ENCODE measurements around the gene RXRG.

The RXRG gene

DNA sequence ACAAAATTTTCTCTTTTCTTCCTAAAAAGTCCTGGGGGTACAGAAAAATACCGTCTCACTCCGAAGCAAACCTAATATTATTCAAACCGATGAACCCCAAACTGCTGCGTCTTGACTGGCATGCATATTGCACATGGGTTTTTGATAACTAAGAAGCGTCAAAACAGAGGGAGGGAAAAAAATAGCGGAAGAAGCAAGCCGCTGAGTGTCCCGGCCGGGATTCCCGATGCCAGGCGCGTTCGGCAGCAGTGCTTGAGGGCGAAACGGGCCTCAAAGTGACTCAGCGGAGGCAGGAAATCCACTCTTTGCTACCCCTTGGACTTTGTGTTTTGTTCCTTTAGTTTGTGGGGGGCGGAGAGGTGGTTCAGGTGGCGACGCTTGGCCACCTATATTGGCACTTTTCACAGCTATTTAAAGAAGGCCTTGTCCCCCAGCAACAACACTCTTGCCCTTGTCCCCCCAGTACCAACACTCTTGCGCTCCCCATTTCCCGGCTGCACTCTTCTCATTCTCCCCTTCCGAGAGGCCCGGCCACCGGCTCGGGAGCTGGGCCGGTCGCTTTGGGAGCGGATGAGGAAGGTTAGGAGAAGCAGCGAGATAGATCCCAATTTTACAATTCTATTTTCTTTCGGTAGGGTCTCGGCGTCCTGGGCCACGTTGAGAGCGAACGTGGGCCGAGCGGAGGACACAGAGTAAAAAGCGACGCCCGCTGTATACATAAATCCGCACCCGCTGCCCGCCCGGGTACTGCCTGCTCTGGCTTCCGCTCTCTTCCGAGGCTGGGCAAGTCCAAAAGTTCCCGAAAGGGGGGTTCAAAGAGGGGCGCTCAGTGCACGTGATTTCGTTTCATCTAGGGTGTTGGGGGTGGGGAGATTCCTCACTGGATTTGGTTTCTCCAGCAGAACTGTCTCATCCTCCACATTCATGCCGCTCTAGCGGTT lies 90.9 kb downstream of the RXRG start:
- no peaks in the 10 kb centered on the region for H3K36me3 ChIP-seq (ENCODE audit: control insufficient read depth in 1 of 2, insufficient read depth in 2 of 2, low read depth in 1 of 2, low read length in 2 of 2)
- H2BK15ac ChIP-seq (ENCODE audit: low read depth, poor library complexity, severe bottlenecking), result no peak overlapping the region
- H3K27me3 ChIP-seq (ENCODE audit: control insufficient read depth in 1 of 2, insufficient read depth in 1 of 2, low read length in 2 of 2), result peaks cover 48 to 84% of the 10 kb centered on the region in 2 experiments
- H3K9ac ChIP-seq (ENCODE audit: low read length), result no peak overlapping the region
- no peaks in the 10 kb centered on the region for H3K9me3 ChIP-seq (ENCODE audit: control insufficient read depth, low read length)
- H3K4me3 ChIP-seq (ENCODE audit: insufficient read depth in 1 of 2, low read depth in 1 of 2, low read length in 2 of 2), result no peak overlapping the region
- no peak overlapping the region for H2AFZ ChIP-seq (ENCODE audit: low read depth, low read length)
- no peak overlapping the region for H2AK5ac ChIP-seq (ENCODE audit: low read length, severe bottlenecking)
- DNase-seq, result no peak
- H3K14ac ChIP-seq (ENCODE audit: low read length in 2 of 2), result no peak overlapping the region
- no peak overlapping the region for H2BK5ac ChIP-seq (ENCODE audit: low read depth, low read length, poor library complexity, severe bottlenecking)
- peak overlapping the region; percentile 25 for H3K4me2 ChIP-seq (ENCODE audit: low read length, poor library complexity, severe bottlenecking)
- no peak overlapping the region for H2BK12ac ChIP-seq (ENCODE audit: low read length in 2 of 2)
- no peak overlapping the region for H3K4ac ChIP-seq (ENCODE audit: low read depth in 1 of 2, low read length in 2 of 2)
- H4K8ac ChIP-seq (ENCODE audit: low read length), result no peak overlapping the region
- no peak overlapping the region for H3K27ac ChIP-seq (ENCODE audit: low read length, poor library complexity, severe bottlenecking)
- no peak overlapping the region for H4K91ac ChIP-seq (ENCODE audit: low read length)
- 1% methylated on average over 35 of the region's 52 CpGs for WGBS
- H3K18ac ChIP-seq (ENCODE audit: low read depth in 1 of 2, low read length in 2 of 2), result no peak overlapping the region
- no peaks in the 10 kb centered on the region for H3K79me1 ChIP-seq (replicated peaks; ENCODE audit: low read length, poor library complexity, severe bottlenecking)
- H3K4me1 ChIP-seq (ENCODE audit: control insufficient read depth, insufficient read depth, low read depth, low read length), result peaks cover 16% of the 10 kb centered on the region
- H2BK120ac ChIP-seq (ENCODE audit: low read depth, low read length), result no peak overlapping the region
- H3K23ac ChIP-seq (ENCODE audit: low read length in 2 of 2), result peak overlapping the region in 1 of 2 experiments; percentile 2

DNA sequence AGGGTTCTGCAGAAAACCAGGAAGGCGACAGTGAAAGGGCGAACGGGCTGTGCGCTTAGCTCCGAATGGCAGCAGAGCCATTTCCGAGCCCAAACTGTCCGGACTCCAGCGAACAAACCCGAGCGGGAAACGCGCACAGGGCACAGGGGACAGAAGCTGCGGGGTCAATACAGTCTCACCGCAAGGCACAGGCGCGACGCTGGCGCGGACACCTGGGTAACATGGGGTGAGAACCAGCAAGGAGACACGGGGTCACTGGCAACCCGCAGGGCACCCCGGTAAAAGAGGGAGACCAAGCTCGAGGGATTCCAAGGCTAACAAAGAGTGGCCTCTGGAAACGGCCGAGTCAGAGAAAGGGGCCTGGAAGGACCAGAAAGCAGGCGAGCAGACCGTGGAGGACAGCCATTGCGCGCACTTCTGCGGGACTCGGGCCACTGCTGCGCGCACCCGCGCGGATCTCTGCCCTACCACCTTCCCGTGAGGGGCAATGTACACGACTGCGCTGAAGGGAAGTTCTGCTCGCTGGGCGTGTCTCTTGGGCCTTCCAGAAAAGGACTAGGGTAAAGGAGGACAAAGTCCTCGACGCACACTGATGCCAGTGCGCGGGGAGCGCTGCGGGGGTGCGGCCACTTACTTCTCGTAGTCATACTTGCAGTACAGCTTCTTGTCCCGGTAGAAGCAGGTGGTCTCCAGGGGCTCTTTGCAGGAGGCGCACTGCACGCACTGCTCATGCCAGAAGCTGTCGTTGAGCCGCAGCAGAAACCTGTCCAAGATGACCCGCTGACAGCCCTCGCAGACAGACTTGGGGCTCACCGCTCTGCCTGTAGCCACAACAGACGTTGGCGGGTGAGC lies 92.3 kb downstream of the RXRG start:
- Histone ChIP-seq H3K4ac (ENCODE audit: low read depth in 1 of 2, low read length in 2 of 2) (no peak overlapping the region), H3K23ac (ENCODE audit: low read length in 2 of 2) (no peak overlapping the region), H3K4me1 (ENCODE audit: control insufficient read depth, insufficient read depth, low read depth, low read length) (peaks cover 16% of the 10 kb centered on the region), H2AFZ (ENCODE audit: low read depth, low read length) (no peak overlapping the region), H3K18ac (ENCODE audit: low read depth in 1 of 2, low read length in 2 of 2) (no peak overlapping the region), H2BK12ac (ENCODE audit: low read length in 2 of 2) (no peak overlapping the region), H2BK120ac (ENCODE audit: low read depth, low read length) (no peak overlapping the region), H3K4me3 (ENCODE audit: insufficient read depth in 1 of 2, low read depth in 1 of 2, low read length in 2 of 2) (no peak overlapping the region), H3K36me3 (ENCODE audit: control insufficient read depth in 1 of 2, insufficient read depth in 2 of 2, low read depth in 1 of 2, low read length in 2 of 2) (no peaks in the 10 kb centered on the region), H2BK5ac (ENCODE audit: low read depth, low read length, poor library complexity, severe bottlenecking) (no peak overlapping the region), H3K79me1 (replicated peaks; ENCODE audit: low read length, poor library complexity, severe bottlenecking) (no peaks in the 10 kb centered on the region), H3K27ac (ENCODE audit: low read length, poor library complexity, severe bottlenecking) (no peak overlapping the region), H3K27me3 (ENCODE audit: control insufficient read depth in 1 of 2, insufficient read depth in 1 of 2, low read length in 2 of 2) (peaks cover 42 to 81% of the 10 kb centered on the region in 2 experiments), H4K91ac (ENCODE audit: low read length) (no peak overlapping the region), H2BK15ac (ENCODE audit: low read depth, poor library complexity, severe bottlenecking) (no peak overlapping the region), H2AK5ac (ENCODE audit: low read length, severe bottlenecking) (no peak overlapping the region), H3K14ac (ENCODE audit: low read length in 2 of 2) (no peak overlapping the region), H3K9ac (ENCODE audit: low read length) (no peak overlapping the region), H3K9me3 (ENCODE audit: control insufficient read depth, low read length) (no peaks in the 10 kb centered on the region), H3K4me2 (ENCODE audit: low read length, poor library complexity, severe bottlenecking) (no peak overlapping the region), H4K8ac (ENCODE audit: low read length) (no peak overlapping the region)
- no peak for DNase-seq
- 1% methylated on average over 58 of the region's 59 CpGs for WGBS

- Histone ChIP-seq H2BK15ac (ENCODE audit: low read depth, poor library complexity, severe bottlenecking) (no peak overlapping the region), H3K18ac (ENCODE audit: low read depth in 1 of 2, low read length in 2 of 2) (no peak overlapping the region), H2BK5ac (ENCODE audit: low read depth, low read length, poor library complexity, severe bottlenecking) (no peak overlapping the region), H3K27me3 (ENCODE audit: control insufficient read depth in 1 of 2, insufficient read depth in 1 of 2, low read length in 2 of 2) (peaks cover 35 to 77% of the 10 kb centered on the region in 2 experiments), H3K23ac (ENCODE audit: low read length in 2 of 2) (no peak overlapping the region), H3K4me1 (ENCODE audit: control insufficient read depth, insufficient read depth, low read depth, low read length) (peaks cover 16% of the 10 kb centered on the region), H2AK5ac (ENCODE audit: low read length, severe bottlenecking) (no peak overlapping the region), H3K4ac (ENCODE audit: low read depth in 1 of 2, low read length in 2 of 2) (no peak overlapping the region), H4K91ac (ENCODE audit: low read length) (no peak overlapping the region), H3K4me3 (ENCODE audit: insufficient read depth in 1 of 2, low read depth in 1 of 2, low read length in 2 of 2) (no peak overlapping the region), H3K9me3 (ENCODE audit: control insufficient read depth, low read length) (no peaks in the 10 kb centered on the region), H3K36me3 (ENCODE audit: control insufficient read depth in 1 of 2, insufficient read depth in 2 of 2, low read depth in 1 of 2, low read length in 2 of 2) (no peaks in the 10 kb centered on the region), H3K4me2 (ENCODE audit: low read length, poor library complexity, severe bottlenecking) (no peak overlapping the region), H3K79me1 (replicated peaks; ENCODE audit: low read length, poor library complexity, severe bottlenecking) (no peaks in the 10 kb centered on the region), H2AFZ (ENCODE audit: low read depth, low read length) (no peak overlapping the region), H3K14ac (ENCODE audit: low read length in 2 of 2) (no peak overlapping the region), H4K8ac (ENCODE audit: low read length) (no peak overlapping the region), H2BK12ac (ENCODE audit: low read length in 2 of 2) (no peak overlapping the region), H2BK120ac (ENCODE audit: low read depth, low read length) (no peak overlapping the region), H3K9ac (ENCODE audit: low read length) (no peak overlapping the region), H3K27ac (ENCODE audit: low read length, poor library complexity, severe bottlenecking) (no peak overlapping the region)
- 14% methylated on average over 20 of the region's 20 CpGs for WGBS
- no peak for DNase-seq
These were observed 93.0 kb downstream of the RXRG start for GRCh38 chr1:165351863-165352441.
